HCT116 (cell line): ENCODE results near the gene C1orf94. TPM values are rescaled to one million over a fixed set of nuclear protein-coding genes. Genes with fewer than 3 reads are reported as not detected.

Experiments
- ATAC-seq: fragments of 200-7000 bp; cut with Tn5 transposase; 2 replicates; pipeline ENCODE4 v1.9.1; 2020; ENCODE audit warnings: mild to moderate bottlenecking, moderate library complexity
- BruUV-seq: library from RNA; stranded (reverse); fragments of 400-500 nt; replicated peaks from 2 replicates; lab custom pipeline; 2021; lab: Mats Ljungman, UMichigan
- CTCF ChIA-PET: fragments of 300-600 bp; sonication (Branson Sonifier 250); formaldehyde crosslinking; loops from one replicate; lab custom pipeline; 2021; ENCODE audit warnings: antibody characterized with exemption; lab: Charles Lee
- POLR2A ChIA-PET: fragments of 300-600, 350-600 bp; sonication (Branson Sonifier 250); formaldehyde crosslinking; loops from one replicate; lab custom pipeline; 2021; ENCODE audit warnings: antibody characterized with exemption; lab: Charles Lee
- RAD21 ChIA-PET, 2 experiments: fragments of 300-600 bp; sonication (Branson Sonifier 250); formaldehyde crosslinking; loops; one replicate each; lab custom pipeline; 2023; ENCODE audit warnings: low total read pairs in 2 of 2; ENCODE audit not compliant: uncharacterized antibody in 2 of 2, unreplicated experiment in 2 of 2, low non-redundant PET in 1 of 2; lab: Charles Lee
- DNase-seq: peaks from one replicate; pipeline ENCODE4 v3.0.0-alpha.2; 2010; ENCODE audit warnings: low read depth, low spot score
- H2AFZ ChIP-seq: fragments of 200-600 bp; shearing (Covaris generic), sonication (generic); 2 replicates; pipeline ENCODE4 v1.6.1; 2017; ENCODE audit warnings: low read depth, mixed run types, mixed read lengths, antibody characterized with exemption, low read length; ENCODE audit not compliant: poor library complexity, severe bottlenecking
- H3K27ac ChIP-seq: 2 replicates; pipeline ENCODE4 v1.5.1; 2012; ENCODE audit warnings: low read depth, low read length
- H3K27me3 ChIP-seq: fragments of 200-600 bp; sonication (generic); 2 replicates; pipeline ENCODE4 v1.6.1; 2016; ENCODE audit warnings: mixed run types, low read length, mixed read lengths; ENCODE audit not compliant: insufficient read depth
- H3K36me3 ChIP-seq, 2 experiments: fragments of 200-500 bp in 1 of 2; fragments of 200-600 bp in 1 of 2; sonication (Bioruptor generic) in 1 of 2; sonication (generic) in 1 of 2; 2 replicates each; pipeline versions ENCODE4 v1.5.1 to v1.6.1; 2014 to 2016; ENCODE audit warnings: low read length in 2 of 2, inconsistent platforms in 1 of 2, mixed read lengths in 1 of 2, mixed run types in 1 of 2; ENCODE audit not compliant: insufficient read depth in 2 of 2, control insufficient read depth in 1 of 2
- H3K4me1 ChIP-seq, 2 experiments: fragments of 200-600 bp in 1 of 2; sonication (generic) in 1 of 2; 2 replicates each; pipeline versions ENCODE4 v1.5.1 to v1.6.1; 2012 to 2017; ENCODE audit warnings: low read length in 2 of 2, inconsistent platforms in 1 of 2, mild to moderate bottlenecking in 1 of 2, mixed read lengths in 1 of 2, mixed run types in 1 of 2, moderate library complexity in 1 of 2; ENCODE audit not compliant: insufficient read depth in 2 of 2, control insufficient read depth in 1 of 2
- H3K4me2 ChIP-seq: fragments of 200-600 bp; sonication (generic); 2 replicates; pipeline ENCODE4 v1.6.1; 2017; ENCODE audit warnings: mixed run types, low read length, mixed read lengths
- H3K4me3 ChIP-seq, 2 experiments: fragments of 200-600 bp in 1 of 2; sonication (generic) in 1 of 2; replicated peaks in 1 of 2; 2 replicates each; pipeline ENCODE4 v1.5.1; 2011 to 2016; ENCODE audit warnings: low read length in 2 of 2, control low read depth in 1 of 2, low read depth in 1 of 2, mild to moderate bottlenecking in 1 of 2, mixed read lengths in 1 of 2, mixed run types in 1 of 2
- H3K79me2 ChIP-seq: fragments of 200-600 bp; sonication (generic); 2 replicates; pipeline ENCODE4 v1.6.1; 2017; ENCODE audit warnings: mild to moderate bottlenecking, mixed run types, low read length, moderate library complexity, mixed read lengths; ENCODE audit not compliant: insufficient read depth
- H3K9ac ChIP-seq: fragments of 200-600 bp; sonication (generic); 2 replicates; pipeline ENCODE4 v1.6.1; 2016; ENCODE audit warnings: low read length, mixed read lengths
- H3K9me2 ChIP-seq: fragments of 200-600 bp; sonication (generic), shearing (Covaris generic); 2 replicates; pipeline ENCODE4 v1.6.1; 2017; ENCODE audit warnings: mixed run types, mild to moderate bottlenecking, moderate library complexity; ENCODE audit not compliant: insufficient read depth
- H3K9me3 ChIP-seq, 2 experiments: fragments of 200-500 bp in 1 of 2; fragments of 200-600 bp in 1 of 2; sonication (Bioruptor generic) in 1 of 2; sonication (generic) in 1 of 2; 2 replicates each; pipeline ENCODE4 v1.6.1; 2014 to 2017; ENCODE audit warnings: low read length in 2 of 2, mixed read lengths in 2 of 2, inconsistent platforms in 1 of 2, low read depth in 1 of 2, mild to moderate bottlenecking in 1 of 2, mixed run types in 1 of 2, moderate library complexity in 1 of 2; ENCODE audit not compliant: control insufficient read depth in 1 of 2, insufficient read depth in 1 of 2
- H4K20me1 ChIP-seq: fragments of 200-600 bp; sonication (generic), shearing (Covaris generic); 2 replicates; pipeline ENCODE4 v1.6.1; 2017; ENCODE audit warnings: mixed run types, mild to moderate bottlenecking, moderate library complexity; ENCODE audit not compliant: insufficient read depth
- CBX3 ChIP-seq: IDR thresholded peaks from 2 replicates; pipeline ENCODE4 v1.6.1; 2012; ENCODE audit warnings: low read depth
- CEBPB ChIP-seq: IDR thresholded peaks from 2 replicates; pipeline ENCODE4 v1.6.1; 2012; ENCODE audit warnings: low read depth
- EGR1 ChIP-seq: IDR thresholded peaks from 2 replicates; pipeline ENCODE4 v1.6.1; 2012; ENCODE audit warnings: low read depth
- ELF1 ChIP-seq: IDR thresholded peaks from 2 replicates; pipeline ENCODE4 v1.6.1; 2012; ENCODE audit warnings: low read depth, borderline replicate concordance
- EZH2 ChIP-seq: fragments of 200-600 bp; sonication (generic); IDR thresholded peaks from 2 replicates; pipeline ENCODE4 v1.6.1; 2017; ENCODE audit warnings: antibody characterized with exemption, mixed run types
- FOSL1 ChIP-seq: IDR thresholded peaks from 2 replicates; pipeline ENCODE4 v1.6.1; 2012; ENCODE audit warnings: low read depth
- JUND ChIP-seq: IDR thresholded peaks from 2 replicates; pipeline ENCODE4 v1.6.1; 2012
- POLR2A ChIP-seq: IDR thresholded peaks from 2 replicates; pipeline ENCODE4 v1.7.0; 2011; ENCODE audit warnings: borderline replicate concordance; ENCODE audit not compliant: insufficient read depth, insufficient read length; ENCODE audit errors: extremely low read depth
- POLR2AphosphoS5 ChIP-seq: IDR thresholded peaks from 2 replicates; pipeline ENCODE4 v1.6.1; 2011; ENCODE audit warnings: mild to moderate bottlenecking, low read depth, low read length, moderate library complexity
- SP1 ChIP-seq: IDR thresholded peaks from 2 replicates; pipeline ENCODE4 v1.6.1; 2012; ENCODE audit warnings: low read depth
- SRF ChIP-seq: IDR thresholded peaks from 2 replicates; pipeline ENCODE4 v1.6.1; 2012; ENCODE audit warnings: low read depth
- YY1 ChIP-seq: IDR thresholded peaks from 2 replicates; pipeline ENCODE4 v1.6.1; 2011; ENCODE audit warnings: low read length, low read depth, moderate library complexity, mild to moderate bottlenecking; ENCODE audit not compliant: insufficient replicate concordance; ENCODE audit errors: extremely low read depth
- intact Hi-C: fragments of 100-400 bp; cut with micrococcal nuclease; formaldehyde crosslinking; loops from 2 replicates; pipeline ENCODE4 v1.10.0; 2022
- total RNA-seq: library from RNA; stranded (reverse); gene quantifications from one replicate; pipeline ENCODE4 v1.2.1, GENCODE V29; 2021; ENCODE audit not compliant: unreplicated experiment
- TF ChIP-seq, protein P1 (sequence below), 3 experiments: fragments of 200-600 bp in 1 of 3; sonication (generic) in 1 of 3; IDR thresholded peaks in 2 of 3; conservative IDR thresholded peaks in 1 of 3; 2 replicates each; pipeline ENCODE4 v1.5.1; 2012 to 2017; ENCODE audit warnings: low read depth in 2 of 3, low read length in 2 of 3, antibody characterized with exemption in 1 of 3, borderline replicate concordance in 1 of 3, control low read depth in 1 of 3, mild to moderate bottlenecking in 1 of 3, mixed read lengths in 1 of 3, mixed run types in 1 of 3, moderate library complexity in 1 of 3; ENCODE audit not compliant: insufficient read depth in 1 of 3
- TF ChIP-seq, protein P2 (sequence below): IDR thresholded peaks from 2 replicates; pipeline ENCODE4 v1.6.1; 2012
- TF ChIP-seq, protein P3 (sequence below): IDR thresholded peaks from 2 replicates; pipeline ENCODE4 v1.6.1; 2012; ENCODE audit warnings: low read depth
- TF ChIP-seq, protein P4 (sequence below): IDR thresholded peaks from 2 replicates; pipeline ENCODE4 v1.6.1; 2012

C1orf94 gene
- total RNA-seq, 1 experiment from 2014 or later = not detected

DNA sequence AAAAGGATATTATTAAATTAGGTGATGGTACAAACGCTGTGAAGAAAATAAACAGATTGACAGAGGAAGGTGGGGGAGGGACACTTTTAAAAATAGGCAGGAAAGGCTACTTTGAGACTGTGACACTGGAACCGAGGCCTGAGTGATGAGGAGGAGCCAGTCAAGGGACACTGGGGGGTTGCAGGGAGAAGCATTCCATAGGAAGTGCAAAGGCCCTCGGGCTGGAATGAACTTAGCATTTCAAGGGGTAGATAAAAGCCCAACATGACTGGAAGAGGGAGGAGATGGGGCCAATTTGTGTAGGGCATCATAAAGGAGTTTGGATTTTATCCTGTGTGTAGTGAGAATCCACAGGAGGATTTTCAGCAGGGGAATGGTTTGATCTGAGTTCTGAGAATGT, 15.9 kb downstream of the C1orf94 start:
- POLR2A ChIA-PET = no interaction called here
- ATAC-seq = no peak
- H3K9me3 ChIP-seq = no peaks in the 10 kb centered on the region
- H3K4me3 ChIP-seq = no peak overlapping the region
- H2AFZ ChIP-seq = no peak overlapping the region
- no peaks in the 10 kb centered on the region for H3K9me2 ChIP-seq
- TF ChIP-seq JUND = no peak
- no peaks in the 10 kb centered on the region for H3K79me2 ChIP-seq
- H3K36me3 ChIP-seq = no peaks in the 10 kb centered on the region
- CTCF ChIA-PET = no interaction called here
- H3K4me1 ChIP-seq = no peaks in the 10 kb centered on the region; a peak in 1 of 4 replicates
- H3K27ac ChIP-seq = no peak overlapping the region
- RAD21 ChIA-PET = no interaction called here
- BruUV-seq = no TSS peak
- intact Hi-C loops = no loop called here
- H3K9ac ChIP-seq = no peak overlapping the region
- H4K20me1 ChIP-seq = no peaks in the 10 kb centered on the region
- peaks cover 18% of the 10 kb centered on the region; the same call in 1 of the 2 replicates for H3K27me3 ChIP-seq
- H3K4me2 ChIP-seq = no peak overlapping the region
- DNase-seq = no peak

DNA sequence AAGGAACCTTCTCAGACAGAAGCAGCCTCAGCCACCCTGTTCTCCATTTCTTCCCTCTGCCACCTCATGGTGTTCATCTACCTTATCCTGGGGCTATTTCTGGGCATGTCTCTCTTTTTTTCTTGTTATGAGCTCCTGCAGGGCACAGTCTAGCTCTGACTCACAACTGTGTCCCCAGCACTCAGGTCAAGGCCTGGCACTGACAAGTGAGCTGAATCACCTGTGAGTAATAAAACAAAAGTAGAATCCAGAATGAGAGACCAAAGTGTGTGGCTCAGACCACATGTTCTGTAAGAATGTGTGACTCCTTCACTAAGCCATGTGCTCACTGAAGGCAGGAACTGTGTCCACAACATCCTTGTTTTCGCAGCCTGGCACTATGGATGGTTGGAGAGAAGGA, 23.2 kb downstream of the C1orf94 start:
- no TSS peak for BruUV-seq
- POLR2A ChIA-PET = no interaction called here
- intact Hi-C loops = no loop called here

More for the DNA sequence above, 23.2 kb downstream of the C1orf94 start:
- TF ChIP-seq POLR2AphosphoS5 = no peak
- TF ChIP-seq, protein P1, sequence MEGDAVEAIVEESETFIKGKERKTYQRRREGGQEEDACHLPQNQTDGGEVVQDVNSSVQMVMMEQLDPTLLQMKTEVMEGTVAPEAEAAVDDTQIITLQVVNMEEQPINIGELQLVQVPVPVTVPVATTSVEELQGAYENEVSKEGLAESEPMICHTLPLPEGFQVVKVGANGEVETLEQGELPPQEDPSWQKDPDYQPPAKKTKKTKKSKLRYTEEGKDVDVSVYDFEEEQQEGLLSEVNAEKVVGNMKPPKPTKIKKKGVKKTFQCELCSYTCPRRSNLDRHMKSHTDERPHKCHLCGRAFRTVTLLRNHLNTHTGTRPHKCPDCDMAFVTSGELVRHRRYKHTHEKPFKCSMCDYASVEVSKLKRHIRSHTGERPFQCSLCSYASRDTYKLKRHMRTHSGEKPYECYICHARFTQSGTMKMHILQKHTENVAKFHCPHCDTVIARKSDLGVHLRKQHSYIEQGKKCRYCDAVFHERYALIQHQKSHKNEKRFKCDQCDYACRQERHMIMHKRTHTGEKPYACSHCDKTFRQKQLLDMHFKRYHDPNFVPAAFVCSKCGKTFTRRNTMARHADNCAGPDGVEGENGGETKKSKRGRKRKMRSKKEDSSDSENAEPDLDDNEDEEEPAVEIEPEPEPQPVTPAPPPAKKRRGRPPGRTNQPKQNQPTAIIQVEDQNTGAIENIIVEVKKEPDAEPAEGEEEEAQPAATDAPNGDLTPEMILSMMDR (IDR thresholded peaks at IDR 0.05 in 2 of 3, conservative IDR thresholded peaks at IDR 0.05 in 1 of 3; ENCODE audit: borderline replicate concordance in 1 of 3, insufficient read depth in 1 of 3, low read depth in 2 of 3, low read length in 2 of 3) = no peak
- peak; percentile 48 for TF ChIP-seq SP1
- no peak for TF ChIP-seq YY1
- TF ChIP-seq POLR2A = no peak
- TF ChIP-seq, protein P2, sequence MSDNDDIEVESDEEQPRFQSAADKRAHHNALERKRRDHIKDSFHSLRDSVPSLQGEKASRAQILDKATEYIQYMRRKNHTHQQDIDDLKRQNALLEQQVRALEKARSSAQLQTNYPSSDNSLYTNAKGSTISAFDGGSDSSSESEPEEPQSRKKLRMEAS = peak; percentile 91
- peak; percentile 65 for TF ChIP-seq JUND
- TF ChIP-seq EZH2 = no peak
- TF ChIP-seq ELF1 = no peak
- TF ChIP-seq, protein P3, sequence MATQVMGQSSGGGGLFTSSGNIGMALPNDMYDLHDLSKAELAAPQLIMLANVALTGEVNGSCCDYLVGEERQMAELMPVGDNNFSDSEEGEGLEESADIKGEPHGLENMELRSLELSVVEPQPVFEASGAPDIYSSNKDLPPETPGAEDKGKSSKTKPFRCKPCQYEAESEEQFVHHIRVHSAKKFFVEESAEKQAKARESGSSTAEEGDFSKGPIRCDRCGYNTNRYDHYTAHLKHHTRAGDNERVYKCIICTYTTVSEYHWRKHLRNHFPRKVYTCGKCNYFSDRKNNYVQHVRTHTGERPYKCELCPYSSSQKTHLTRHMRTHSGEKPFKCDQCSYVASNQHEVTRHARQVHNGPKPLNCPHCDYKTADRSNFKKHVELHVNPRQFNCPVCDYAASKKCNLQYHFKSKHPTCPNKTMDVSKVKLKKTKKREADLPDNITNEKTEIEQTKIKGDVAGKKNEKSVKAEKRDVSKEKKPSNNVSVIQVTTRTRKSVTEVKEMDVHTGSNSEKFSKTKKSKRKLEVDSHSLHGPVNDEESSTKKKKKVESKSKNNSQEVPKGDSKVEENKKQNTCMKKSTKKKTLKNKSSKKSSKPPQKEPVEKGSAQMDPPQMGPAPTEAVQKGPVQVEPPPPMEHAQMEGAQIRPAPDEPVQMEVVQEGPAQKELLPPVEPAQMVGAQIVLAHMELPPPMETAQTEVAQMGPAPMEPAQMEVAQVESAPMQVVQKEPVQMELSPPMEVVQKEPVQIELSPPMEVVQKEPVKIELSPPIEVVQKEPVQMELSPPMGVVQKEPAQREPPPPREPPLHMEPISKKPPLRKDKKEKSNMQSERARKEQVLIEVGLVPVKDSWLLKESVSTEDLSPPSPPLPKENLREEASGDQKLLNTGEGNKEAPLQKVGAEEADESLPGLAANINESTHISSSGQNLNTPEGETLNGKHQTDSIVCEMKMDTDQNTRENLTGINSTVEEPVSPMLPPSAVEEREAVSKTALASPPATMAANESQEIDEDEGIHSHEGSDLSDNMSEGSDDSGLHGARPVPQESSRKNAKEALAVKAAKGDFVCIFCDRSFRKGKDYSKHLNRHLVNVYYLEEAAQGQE = no peak
- peak; percentile 75 for TF ChIP-seq FOSL1
- TF ChIP-seq EGR1 = no peak
- peak; percentile 66; the same call in 1 of the 2 replicates for TF ChIP-seq CBX3
- no peak for TF ChIP-seq SRF
- TF ChIP-seq, protein P4, sequence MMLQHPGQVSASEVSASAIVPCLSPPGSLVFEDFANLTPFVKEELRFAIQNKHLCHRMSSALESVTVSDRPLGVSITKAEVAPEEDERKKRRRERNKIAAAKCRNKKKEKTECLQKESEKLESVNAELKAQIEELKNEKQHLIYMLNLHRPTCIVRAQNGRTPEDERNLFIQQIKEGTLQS = no peak
- peak; percentile 37; the same call in 1 of the 2 replicates for TF ChIP-seq CEBPB
- peak; percentile 27 for DNase-seq
- Histone ChIP-seq H3K4me1 (peaks cover 0 to 11% of the 10 kb centered on the region in 2 experiments; a peak in 2 of 4 replicates), H3K79me2 (no peaks in the 10 kb centered on the region), H3K27me3 (peaks cover 32% of the 10 kb centered on the region; the same call in 1 of the 2 replicates), H3K9ac (no peak overlapping the region), H3K4me3 (no peak overlapping the region), H3K4me2 (peak overlapping the region; percentile 25), H2AFZ (no peak overlapping the region), H3K27ac (no peak overlapping the region), H3K36me3 (no peaks in the 10 kb centered on the region), H4K20me1 (no peaks in the 10 kb centered on the region), H3K9me3 (no peaks in the 10 kb centered on the region), H3K9me2 (no peaks in the 10 kb centered on the region)
- ChIA-PET CTCF (no interaction called here), RAD21 (no interaction called here)
- ATAC-seq = peak; percentile 76
